Activated naive CD4-positive, alpha-beta T cell (primary cell): ENCODE measurements around the gene TMPRSS11A.

Experiments
- DNase-seq, 4 experiments: peaks; one replicate each; lab custom pipeline; 2025; lab: John Stamatoyannopoulos, UW

TMPRSS11A gene

DNA sequence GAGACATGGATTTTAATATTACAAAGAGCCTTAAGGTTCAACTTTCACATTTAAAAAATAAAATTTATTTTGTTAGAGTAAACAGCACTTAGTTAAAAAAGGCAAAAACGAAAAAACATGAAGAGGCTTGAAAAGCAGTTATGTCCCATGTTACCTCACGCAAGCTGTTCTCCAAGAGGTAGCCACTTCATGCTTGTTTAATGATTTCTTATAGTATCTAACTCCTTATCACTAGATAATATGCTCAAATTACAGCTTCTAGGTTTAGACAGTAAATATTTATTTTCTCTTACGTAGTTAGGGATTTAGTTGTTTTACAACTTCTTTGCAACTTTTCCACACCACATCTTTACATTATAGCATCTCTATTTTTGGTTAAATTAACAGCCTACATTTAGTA lies 51.7 kb downstream of the TMPRSS11A start:
- DNase-seq, result no peak

- DNase-seq, result no peak
These were observed 52.2 kb downstream of the TMPRSS11A start for GRCh38 chr4:67911141-67911540.

GRCh38 chr4:67910585-67910905 lies 52.7 kb downstream of the TMPRSS11A start:
- no peak for DNase-seq

DNA sequence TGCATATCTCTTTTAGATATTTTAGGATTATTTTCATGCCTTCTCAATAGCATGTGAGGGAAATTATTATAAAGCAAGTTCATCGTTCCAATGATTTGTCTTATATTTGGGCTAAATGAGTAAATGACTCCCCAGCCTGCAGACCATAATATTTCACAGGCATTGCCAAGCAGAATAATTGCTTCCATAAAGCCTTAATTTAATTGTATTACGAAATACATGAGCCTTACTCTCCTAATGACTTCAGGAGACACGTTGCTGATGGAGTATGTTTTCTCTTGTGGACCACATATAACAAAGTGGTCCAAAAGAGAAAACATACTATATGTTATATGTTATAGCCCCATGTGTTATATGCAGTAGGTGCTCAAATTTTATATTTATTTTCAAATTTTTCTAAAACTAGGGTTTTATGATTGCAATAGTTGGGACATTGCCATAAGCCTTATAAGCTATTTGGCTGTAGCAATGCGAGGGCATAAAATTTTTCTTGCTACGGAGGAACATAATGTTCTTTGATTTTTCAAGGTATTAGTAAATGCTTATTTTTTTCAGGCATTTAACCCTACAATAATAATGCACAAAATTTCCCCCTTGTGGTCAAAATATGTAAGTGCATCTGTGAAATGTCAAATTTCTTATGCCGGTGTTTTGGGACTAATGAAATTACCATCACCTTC lies 53.2 kb downstream of the TMPRSS11A start:
- DNase-seq, result no peak

- DNase-seq, result no peak
These were observed 55.6 kb downstream of the TMPRSS11A start for GRCh38 chr4:67907650-67908049.

DNA sequence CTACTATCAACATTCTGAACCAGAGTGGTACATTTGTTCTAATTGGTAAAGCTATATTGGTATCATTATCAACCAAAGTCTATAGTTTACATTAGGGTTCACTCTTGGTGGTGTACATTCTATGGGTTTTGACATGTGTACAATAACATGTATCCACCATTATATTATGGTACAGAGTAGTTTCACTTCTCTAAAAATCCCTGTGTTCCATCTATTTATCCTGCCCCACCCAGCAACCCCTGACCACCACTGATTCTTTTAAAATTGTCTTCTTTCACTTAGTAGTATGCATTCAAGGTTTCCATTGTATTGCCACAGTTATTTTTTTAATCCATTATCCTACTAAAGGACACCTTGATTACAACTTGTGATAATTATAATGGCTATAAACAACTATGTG lies 64.2 kb downstream of the TMPRSS11A start:
- no peak for DNase-seq

DNA sequence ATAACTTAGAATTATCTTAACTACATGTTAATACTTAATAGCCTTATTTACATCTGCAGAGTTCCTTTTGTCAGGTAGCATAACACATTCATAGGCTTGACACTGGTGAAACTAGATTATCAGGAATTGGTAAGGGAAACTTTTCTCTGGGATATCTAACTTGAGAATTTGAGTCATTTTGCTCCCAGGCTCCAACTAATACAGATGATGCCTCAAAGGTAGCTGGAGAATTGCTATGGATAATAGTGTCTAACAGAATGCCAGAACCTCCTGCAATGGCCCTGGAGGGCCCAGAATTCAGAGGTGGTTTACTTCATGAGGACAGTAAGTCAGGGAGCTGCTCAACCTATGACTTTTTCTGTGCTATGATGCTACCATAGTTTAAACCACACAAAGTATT lies 65.6 kb downstream of the TMPRSS11A start:
- DNase-seq, result no peak

GRCh38 chr4:67896421-67897065 lies 66.8 kb downstream of the TMPRSS11A start:
- DNase-seq, result no peak

DNA sequence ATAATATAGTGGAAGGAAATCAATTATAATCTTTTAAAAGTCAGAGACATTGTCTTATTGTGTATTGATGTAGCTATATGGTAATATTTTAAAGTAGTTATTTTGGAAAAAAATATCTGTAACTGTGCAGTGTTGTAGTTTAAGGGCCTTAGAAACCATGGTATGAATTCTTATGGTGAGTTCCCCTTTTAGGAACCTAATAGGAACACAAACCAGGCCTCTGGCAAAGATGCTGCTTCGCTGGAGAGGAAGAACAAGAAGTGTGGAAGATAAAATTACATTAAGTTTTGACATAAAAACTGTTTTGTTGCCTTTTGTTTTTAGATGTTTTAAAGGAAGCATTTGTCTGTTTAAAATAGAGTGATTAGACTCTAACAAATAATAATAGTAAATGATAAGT lies 68.6 kb downstream of the TMPRSS11A start:
- no peak for DNase-seq

DNA sequence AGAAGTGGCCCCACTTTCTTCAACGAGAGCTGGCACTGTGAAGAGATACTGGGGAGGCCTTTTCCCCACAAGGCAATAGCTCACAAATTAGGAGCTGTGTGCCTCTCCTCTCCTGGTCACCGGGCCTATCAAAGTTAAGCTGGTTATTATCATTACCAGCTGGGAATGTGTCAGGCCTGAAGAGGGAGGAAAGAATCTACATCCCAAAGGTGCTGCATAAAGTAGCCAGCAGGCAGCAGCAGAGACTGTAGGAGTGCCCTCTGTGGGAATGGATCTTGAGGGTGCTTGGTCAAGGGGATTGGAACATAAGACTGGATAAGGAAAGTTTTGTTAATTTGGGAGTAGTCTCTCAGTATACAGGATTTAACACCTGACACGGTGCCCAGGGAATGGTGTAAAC lies 70.4 kb downstream of the TMPRSS11A start:
- no peak for DNase-seq

GRCh38 chr4:67892253-67892652 lies 71.0 kb downstream of the TMPRSS11A start:
- no peak for DNase-seq

- DNase-seq, result no peak
These were observed 71.6 kb downstream of the TMPRSS11A start for GRCh38 chr4:67891645-67892044.

DNA sequence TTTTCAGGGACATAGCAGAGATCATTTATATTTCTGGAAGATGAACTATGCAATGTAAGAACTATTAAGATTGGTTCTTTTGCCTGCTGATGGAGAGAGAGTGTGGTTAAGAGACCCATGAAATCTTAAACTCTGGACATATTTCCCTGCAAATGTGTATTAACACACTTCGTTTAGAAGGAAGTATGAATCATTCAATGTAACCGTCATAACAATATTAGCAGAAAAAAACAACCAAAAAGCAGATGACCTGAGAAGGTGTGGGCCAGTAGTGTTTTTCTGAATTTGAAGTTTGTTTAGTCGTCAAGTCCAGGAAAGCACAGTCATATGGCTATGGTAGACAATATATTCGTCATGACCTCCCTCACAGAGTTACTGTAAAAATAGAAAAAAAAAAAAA lies 77.0 kb downstream of the TMPRSS11A start:
- no peak for DNase-seq

GRCh38 chr4:67885762-67886161 lies 77.5 kb downstream of the TMPRSS11A start:
- no peak for DNase-seq

DNA sequence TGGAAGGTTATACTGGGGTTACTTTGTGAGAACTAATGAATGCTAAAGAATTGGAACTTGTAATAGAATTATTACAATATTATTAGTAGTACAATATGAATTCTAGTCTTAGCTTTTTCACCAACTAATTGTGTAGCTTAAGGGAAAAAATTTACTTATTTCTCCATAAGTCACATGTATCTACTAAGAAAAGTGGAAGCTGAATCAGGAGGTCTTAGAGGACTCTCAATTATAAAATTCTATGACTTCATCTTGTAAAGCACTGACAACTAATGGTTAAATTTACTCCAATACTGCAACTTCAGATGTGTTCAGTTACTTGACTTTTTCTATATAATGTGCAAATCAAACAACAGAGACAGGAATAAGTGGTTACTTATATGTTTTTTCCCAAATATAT lies 78.6 kb downstream of the TMPRSS11A start:
- DNase-seq, result no peak

DNA sequence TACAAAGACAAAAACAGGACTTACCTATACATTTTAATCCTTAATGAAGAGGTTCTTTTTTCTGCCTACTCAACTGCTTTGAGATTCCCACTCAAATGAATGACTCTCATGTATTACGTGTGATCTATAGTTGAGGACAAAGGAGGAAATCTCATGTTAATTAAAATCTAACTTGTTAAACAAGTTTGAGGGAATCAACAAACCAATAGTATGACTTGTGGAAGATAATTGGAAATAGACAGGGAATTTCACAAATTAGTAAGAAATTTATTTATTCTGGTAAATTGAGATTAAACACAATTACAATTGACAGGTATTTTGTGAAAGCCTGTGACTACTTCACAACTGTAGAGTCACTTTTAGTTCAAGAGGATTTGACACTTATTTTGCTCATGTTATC lies 79.4 kb downstream of the TMPRSS11A start, which contains the start of gene TMPRSS11D:
TMPRSS11D (minus strand) TSS at position 101 of the 400 bp plus-strand sequence; CDS start at position 32, 69 bp downstream.
- no peak for DNase-seq

DNA sequence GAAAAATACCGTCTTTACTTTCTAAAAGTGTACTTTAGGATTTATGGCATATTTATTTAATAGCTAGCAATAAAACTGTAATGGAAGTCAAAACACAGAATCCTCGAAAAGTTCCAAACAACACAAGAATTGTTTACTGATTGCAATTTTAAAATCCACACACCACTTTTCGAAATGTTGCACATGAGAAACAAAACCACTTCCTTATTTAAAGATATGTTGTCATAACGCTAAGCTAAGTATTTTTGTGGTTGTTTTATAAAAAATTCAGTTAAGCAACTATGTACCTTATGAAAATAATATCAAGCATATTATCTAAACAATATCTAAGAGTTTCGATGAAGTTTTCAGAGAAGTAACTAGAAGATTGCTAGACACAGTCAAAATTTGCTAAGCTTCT lies 79.8 kb downstream of the TMPRSS11A start:
- DNase-seq, result no peak

GRCh38 chr4:67880866-67881610 lies 82.3 kb downstream of the TMPRSS11A start:
- no peak for DNase-seq

DNA sequence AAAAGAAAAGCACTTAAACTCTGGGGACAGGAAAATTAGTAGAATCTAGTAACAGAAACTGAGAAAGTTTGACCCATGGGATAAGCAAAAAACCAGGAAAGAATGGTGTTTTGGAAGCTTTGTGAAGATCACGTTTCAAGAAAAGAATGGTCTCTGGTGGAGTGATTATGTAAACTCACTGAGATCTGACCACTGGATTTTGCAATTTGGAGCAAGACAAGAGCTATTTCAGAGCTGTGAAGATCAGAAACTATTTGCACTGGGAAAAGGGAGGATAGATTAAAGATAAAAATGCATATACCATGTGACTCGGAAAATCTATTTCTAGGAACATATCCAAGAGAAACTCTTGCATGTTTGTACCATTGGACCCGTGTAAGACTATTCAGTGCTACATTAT lies 83.8 kb downstream of the TMPRSS11A start:
- no peak for DNase-seq

DNA sequence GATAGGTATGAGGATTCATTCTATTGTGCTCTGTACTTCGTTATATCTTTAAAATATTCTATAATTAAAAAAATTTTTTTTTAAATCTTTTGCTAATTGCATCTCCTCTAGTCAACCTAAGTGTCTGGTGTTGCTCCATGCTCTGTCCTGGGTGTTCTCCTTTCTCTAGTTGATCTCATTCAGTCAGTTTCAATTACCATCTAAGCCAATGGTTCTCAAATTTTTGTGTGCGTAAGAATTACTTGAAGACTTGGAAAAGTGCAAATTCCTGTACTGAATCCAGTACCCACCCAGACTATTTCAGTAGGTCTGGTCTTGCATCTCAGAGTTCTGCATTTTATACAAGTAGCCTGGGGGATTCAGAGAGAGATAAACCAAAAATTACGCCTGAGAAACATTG lies 86.2 kb downstream of the TMPRSS11A start:
- DNase-seq, result no peak

GRCh38 chr4:67874986-67875385 lies 88.3 kb downstream of the TMPRSS11A start:
- DNase-seq, result no peak

DNA sequence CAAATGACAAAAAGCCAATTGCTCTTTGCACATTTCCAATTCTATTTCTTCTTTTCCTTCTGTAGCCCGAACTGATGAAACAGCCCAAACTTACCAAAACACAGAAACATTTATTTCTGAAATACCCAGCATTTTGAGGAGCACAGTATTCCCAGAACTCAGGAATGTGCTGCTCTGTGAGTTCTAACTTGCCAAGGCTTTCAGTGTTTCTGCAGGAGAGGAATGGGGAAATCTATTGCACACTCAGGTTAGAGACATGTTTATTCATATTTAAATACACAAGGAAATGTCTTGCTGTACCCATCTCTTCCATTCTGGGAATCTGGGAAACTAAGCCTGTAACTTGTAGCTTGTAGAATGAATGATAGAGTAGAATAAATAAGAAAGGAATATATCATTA lies 90.2 kb downstream of the TMPRSS11A start:
- no peak for DNase-seq

- no peak for DNase-seq
These were observed 91.4 kb downstream of the TMPRSS11A start for GRCh38 chr4:67871867-67872266.
